ENCODE data around the gene VAV3.

The VAV3 gene

GRCh38 chr1:107817935-107818334 is 147.0 kb downstream of the VAV3 start:
- H2BK15ac ChIP-seq (ENCODE audit: low read length) = no peak overlapping the region
- H3K79me1 ChIP-seq (ENCODE audit: low read depth, low read length) = peaks cover 2% of the 10 kb centered on the region
- no peak for DNase-seq (ENCODE audit: low spot score)
- no peak overlapping the region for H3K4me2 ChIP-seq (ENCODE audit: insufficient read depth, low read length, poor library complexity, severe bottlenecking)
- no peak overlapping the region for H2BK120ac ChIP-seq (ENCODE audit: low read depth, low read length)
- no peak overlapping the region for H2BK12ac ChIP-seq (ENCODE audit: low read length)
- no peak overlapping the region for H3K23ac ChIP-seq (ENCODE audit: low read depth, low read length, poor library complexity)
- no peaks in the 10 kb centered on the region for H3K27me3 ChIP-seq (ENCODE audit: control insufficient read depth in 3 of 3, insufficient read depth in 3 of 3, low read depth in 1 of 3, low read length in 3 of 3)
- H3K4me1 ChIP-seq (ENCODE audit: control insufficient read depth in 2 of 2, insufficient read depth in 1 of 2, low read depth in 1 of 2, low read length in 2 of 2) = no peaks in the 10 kb centered on the region
- H3K27ac ChIP-seq (replicated peaks; ENCODE audit: low read length) = no peak overlapping the region
- H4K8ac ChIP-seq (ENCODE audit: low read depth, low read length) = no peak overlapping the region
- WGBS, 2 donors (ENCODE audit: extremely low coverage in 2 of 2, insufficient read length in 2 of 2, insufficient replicate concordance in 1 of 2) = no CpG with 5 or more reads among the region's 2 CpGs
- no peak overlapping the region for H3K18ac ChIP-seq (ENCODE audit: low read length)
- H3K4ac ChIP-seq (ENCODE audit: low read length) = no peak overlapping the region
- H3K9ac ChIP-seq (ENCODE audit: low read depth, low read length, poor library complexity) = no peak overlapping the region
- H2BK5ac ChIP-seq (ENCODE audit: low read length) = no peak overlapping the region
- no peak overlapping the region for H2AFZ ChIP-seq (ENCODE audit: low read length)
- H3K36me3 ChIP-seq (replicated peaks in 1 of 2; ENCODE audit: control insufficient read depth in 2 of 2, insufficient read depth in 2 of 2, low read length in 2 of 2) = no peaks in the 10 kb centered on the region
- H3K4me3 ChIP-seq (ENCODE audit: low read length in 2 of 2) = no peak overlapping the region
- no peaks in the 10 kb centered on the region for H3K9me3 ChIP-seq (replicated peaks in 1 of 2; ENCODE audit: control insufficient read depth in 2 of 2, insufficient read depth in 1 of 2, low read depth in 1 of 2, low read length in 2 of 2)
- H2AK5ac ChIP-seq (ENCODE audit: low read depth, low read length) = no peak overlapping the region
- H3K14ac ChIP-seq (ENCODE audit: low read length) = no peak overlapping the region
- no peak overlapping the region for H4K91ac ChIP-seq (ENCODE audit: low read depth, low read length, poor library complexity)

GRCh38 chr1:107817206-107817605 is 147.8 kb downstream of the VAV3 start:
- H3K27me3 ChIP-seq (ENCODE audit: control insufficient read depth in 3 of 3, insufficient read depth in 3 of 3, low read depth in 1 of 3, low read length in 3 of 3) = no peaks in the 10 kb centered on the region
- H3K36me3 ChIP-seq (replicated peaks in 1 of 2; ENCODE audit: control insufficient read depth in 2 of 2, insufficient read depth in 2 of 2, low read length in 2 of 2) = no peaks in the 10 kb centered on the region
- H4K8ac ChIP-seq (ENCODE audit: low read depth, low read length) = no peak overlapping the region
- H3K14ac ChIP-seq (ENCODE audit: low read length) = no peak overlapping the region
- no peak overlapping the region for H4K91ac ChIP-seq (ENCODE audit: low read depth, low read length, poor library complexity)
- H2BK12ac ChIP-seq (ENCODE audit: low read length) = no peak overlapping the region
- H3K27ac ChIP-seq (replicated peaks; ENCODE audit: low read length) = no peak overlapping the region
- H2AFZ ChIP-seq (ENCODE audit: low read length) = no peak overlapping the region
- no CpG with 5 or more reads among the region's 1 CpG for WGBS, 2 donors (ENCODE audit: extremely low coverage in 2 of 2, insufficient read length in 2 of 2, insufficient replicate concordance in 1 of 2)
- no peak overlapping the region for H2BK15ac ChIP-seq (ENCODE audit: low read length)
- H3K18ac ChIP-seq (ENCODE audit: low read length) = no peak overlapping the region
- H3K4me2 ChIP-seq (ENCODE audit: insufficient read depth, low read length, poor library complexity, severe bottlenecking) = no peak overlapping the region
- no peak overlapping the region for H3K23ac ChIP-seq (ENCODE audit: low read depth, low read length, poor library complexity)
- H2AK5ac ChIP-seq (ENCODE audit: low read depth, low read length) = no peak overlapping the region
- H2BK120ac ChIP-seq (ENCODE audit: low read depth, low read length) = no peak overlapping the region
- no peak overlapping the region for H2BK5ac ChIP-seq (ENCODE audit: low read length)
- H3K79me1 ChIP-seq (ENCODE audit: low read depth, low read length) = peaks cover 2% of the 10 kb centered on the region
- H3K4ac ChIP-seq (ENCODE audit: low read length) = no peak overlapping the region
- no peak overlapping the region for H3K9ac ChIP-seq (ENCODE audit: low read depth, low read length, poor library complexity)
- peaks cover 0 to under 1% of the 10 kb centered on the region in 2 donors for H3K4me1 ChIP-seq (ENCODE audit: control insufficient read depth in 2 of 2, insufficient read depth in 1 of 2, low read depth in 1 of 2, low read length in 2 of 2)
- DNase-seq (ENCODE audit: low spot score) = no peak
- no peaks in the 10 kb centered on the region for H3K9me3 ChIP-seq (replicated peaks in 1 of 2; ENCODE audit: control insufficient read depth in 2 of 2, insufficient read depth in 1 of 2, low read depth in 1 of 2, low read length in 2 of 2)
- no peak overlapping the region for H3K4me3 ChIP-seq (ENCODE audit: low read length in 2 of 2)

GRCh38 chr1:107810291-107810951 is 154.6 kb downstream of the VAV3 start:
- H2BK5ac ChIP-seq (ENCODE audit: low read length) = no peak overlapping the region
- no peaks in the 10 kb centered on the region for H3K36me3 ChIP-seq (replicated peaks in 1 of 2; ENCODE audit: control insufficient read depth in 2 of 2, insufficient read depth in 2 of 2, low read length in 2 of 2)
- DNase-seq (ENCODE audit: low spot score) = no peak
- H3K23ac ChIP-seq (ENCODE audit: low read depth, low read length, poor library complexity) = no peak overlapping the region
- no peaks in the 10 kb centered on the region for H3K79me1 ChIP-seq (ENCODE audit: low read depth, low read length)
- H2BK120ac ChIP-seq (ENCODE audit: low read depth, low read length) = no peak overlapping the region
- H3K4me1 ChIP-seq (ENCODE audit: control insufficient read depth in 2 of 2, insufficient read depth in 1 of 2, low read depth in 1 of 2, low read length in 2 of 2) = peaks cover 0 to 7% of the 10 kb centered on the region in 2 donors
- H3K4me3 ChIP-seq (ENCODE audit: low read length in 2 of 2) = no peak overlapping the region
- no peak overlapping the region for H3K9ac ChIP-seq (ENCODE audit: low read depth, low read length, poor library complexity)
- H4K8ac ChIP-seq (ENCODE audit: low read depth, low read length) = no peak overlapping the region
- no peak overlapping the region for H2BK12ac ChIP-seq (ENCODE audit: low read length)
- no peaks in the 10 kb centered on the region for H3K27me3 ChIP-seq (ENCODE audit: control insufficient read depth in 3 of 3, insufficient read depth in 3 of 3, low read depth in 1 of 3, low read length in 3 of 3)
- no CpG with 5 or more reads among the region's 2 CpGs for WGBS, 2 donors (ENCODE audit: extremely low coverage in 2 of 2, insufficient read length in 2 of 2, insufficient replicate concordance in 1 of 2)
- H2BK15ac ChIP-seq (ENCODE audit: low read length) = no peak overlapping the region
- no peak overlapping the region for H4K91ac ChIP-seq (ENCODE audit: low read depth, low read length, poor library complexity)
- H3K14ac ChIP-seq (ENCODE audit: low read length) = no peak overlapping the region
- no peak overlapping the region for H3K4ac ChIP-seq (ENCODE audit: low read length)
- H3K9me3 ChIP-seq (replicated peaks in 1 of 2; ENCODE audit: control insufficient read depth in 2 of 2, insufficient read depth in 1 of 2, low read depth in 1 of 2, low read length in 2 of 2) = no peaks in the 10 kb centered on the region
- no peak overlapping the region for H3K4me2 ChIP-seq (ENCODE audit: insufficient read depth, low read length, poor library complexity, severe bottlenecking)
- no peak overlapping the region for H2AK5ac ChIP-seq (ENCODE audit: low read depth, low read length)
- H3K27ac ChIP-seq (replicated peaks; ENCODE audit: low read length) = no peak overlapping the region
- no peak overlapping the region for H3K18ac ChIP-seq (ENCODE audit: low read length)
- no peak overlapping the region for H2AFZ ChIP-seq (ENCODE audit: low read length)

- H3K18ac ChIP-seq (ENCODE audit: low read length) = no peak overlapping the region
- H2AK5ac ChIP-seq (ENCODE audit: low read depth, low read length) = no peak overlapping the region
- no peak overlapping the region for H3K9ac ChIP-seq (ENCODE audit: low read depth, low read length, poor library complexity)
- peaks cover 0 to 9% of the 10 kb centered on the region in 2 donors for H3K4me1 ChIP-seq (ENCODE audit: control insufficient read depth in 2 of 2, insufficient read depth in 1 of 2, low read depth in 1 of 2, low read length in 2 of 2)
- H4K8ac ChIP-seq (ENCODE audit: low read depth, low read length) = no peak overlapping the region
- no peak overlapping the region for H2BK15ac ChIP-seq (ENCODE audit: low read length)
- DNase-seq (ENCODE audit: low spot score) = no peak
- no peak overlapping the region for H3K4me2 ChIP-seq (ENCODE audit: insufficient read depth, low read length, poor library complexity, severe bottlenecking)
- H3K36me3 ChIP-seq (replicated peaks in 1 of 2; ENCODE audit: control insufficient read depth in 2 of 2, insufficient read depth in 2 of 2, low read length in 2 of 2) = no peaks in the 10 kb centered on the region
- H2AFZ ChIP-seq (ENCODE audit: low read length) = no peak overlapping the region
- H3K23ac ChIP-seq (ENCODE audit: low read depth, low read length, poor library complexity) = no peak overlapping the region
- no peak overlapping the region for H2BK120ac ChIP-seq (ENCODE audit: low read depth, low read length)
- WGBS, 2 donors (ENCODE audit: extremely low coverage in 2 of 2, insufficient read length in 2 of 2, insufficient replicate concordance in 1 of 2) = no CpG with 5 or more reads among the region's 3 CpGs
- no peak overlapping the region for H2BK12ac ChIP-seq (ENCODE audit: low read length)
- H2BK5ac ChIP-seq (ENCODE audit: low read length) = no peak overlapping the region
- no peak overlapping the region for H3K4ac ChIP-seq (ENCODE audit: low read length)
- no peak overlapping the region for H3K14ac ChIP-seq (ENCODE audit: low read length)
- H3K4me3 ChIP-seq (ENCODE audit: low read length in 2 of 2) = no peak overlapping the region
- H3K27me3 ChIP-seq (ENCODE audit: control insufficient read depth in 3 of 3, insufficient read depth in 3 of 3, low read depth in 1 of 3, low read length in 3 of 3) = no peaks in the 10 kb centered on the region
- H3K27ac ChIP-seq (replicated peaks; ENCODE audit: low read length) = no peak overlapping the region
- H3K9me3 ChIP-seq (replicated peaks in 1 of 2; ENCODE audit: control insufficient read depth in 2 of 2, insufficient read depth in 1 of 2, low read depth in 1 of 2, low read length in 2 of 2) = no peaks in the 10 kb centered on the region
- H4K91ac ChIP-seq (ENCODE audit: low read depth, low read length, poor library complexity) = no peak overlapping the region
- no peaks in the 10 kb centered on the region for H3K79me1 ChIP-seq (ENCODE audit: low read depth, low read length)
Measured at GRCh38 chr1:107807855-107808254, 157.1 kb downstream of the VAV3 start.
